Measurements from ENCODE around the gene NHS.
A peak's percentile ranks its signal among the peaks of the same experiment; 100 is the strongest.

Gene NHS

DNA sequence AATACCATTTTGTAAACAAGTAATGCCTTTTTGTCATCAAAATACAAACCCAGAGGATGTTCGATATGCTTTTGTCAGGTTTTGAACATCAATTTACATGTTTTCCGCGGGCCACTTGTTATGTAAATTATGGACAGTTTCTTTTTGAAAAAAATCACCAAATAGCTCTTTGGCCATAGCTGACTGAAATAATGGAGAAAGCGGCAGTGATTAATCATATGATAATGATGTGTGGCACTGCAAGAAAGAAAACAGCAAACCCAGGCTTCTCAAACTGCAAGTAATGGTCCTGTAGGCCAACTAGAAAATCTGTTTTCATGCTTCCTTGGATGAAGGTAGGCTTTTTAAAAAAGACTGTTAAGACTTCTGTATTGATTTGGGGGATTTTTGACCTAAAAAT lies 346.7 kb downstream of the NHS start:
- H3K4me3 ChIP-seq (ENCODE audit: low read length) = no peak overlapping the region
- DNase-seq (ENCODE audit: low read depth) = no peak
- TF ChIP-seq, protein P1, sequence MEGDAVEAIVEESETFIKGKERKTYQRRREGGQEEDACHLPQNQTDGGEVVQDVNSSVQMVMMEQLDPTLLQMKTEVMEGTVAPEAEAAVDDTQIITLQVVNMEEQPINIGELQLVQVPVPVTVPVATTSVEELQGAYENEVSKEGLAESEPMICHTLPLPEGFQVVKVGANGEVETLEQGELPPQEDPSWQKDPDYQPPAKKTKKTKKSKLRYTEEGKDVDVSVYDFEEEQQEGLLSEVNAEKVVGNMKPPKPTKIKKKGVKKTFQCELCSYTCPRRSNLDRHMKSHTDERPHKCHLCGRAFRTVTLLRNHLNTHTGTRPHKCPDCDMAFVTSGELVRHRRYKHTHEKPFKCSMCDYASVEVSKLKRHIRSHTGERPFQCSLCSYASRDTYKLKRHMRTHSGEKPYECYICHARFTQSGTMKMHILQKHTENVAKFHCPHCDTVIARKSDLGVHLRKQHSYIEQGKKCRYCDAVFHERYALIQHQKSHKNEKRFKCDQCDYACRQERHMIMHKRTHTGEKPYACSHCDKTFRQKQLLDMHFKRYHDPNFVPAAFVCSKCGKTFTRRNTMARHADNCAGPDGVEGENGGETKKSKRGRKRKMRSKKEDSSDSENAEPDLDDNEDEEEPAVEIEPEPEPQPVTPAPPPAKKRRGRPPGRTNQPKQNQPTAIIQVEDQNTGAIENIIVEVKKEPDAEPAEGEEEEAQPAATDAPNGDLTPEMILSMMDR (IDR thresholded peaks at IDR 0.05; ENCODE audit: insufficient read depth, low read depth, low read length, missing control alignments) = no peak

DNA sequence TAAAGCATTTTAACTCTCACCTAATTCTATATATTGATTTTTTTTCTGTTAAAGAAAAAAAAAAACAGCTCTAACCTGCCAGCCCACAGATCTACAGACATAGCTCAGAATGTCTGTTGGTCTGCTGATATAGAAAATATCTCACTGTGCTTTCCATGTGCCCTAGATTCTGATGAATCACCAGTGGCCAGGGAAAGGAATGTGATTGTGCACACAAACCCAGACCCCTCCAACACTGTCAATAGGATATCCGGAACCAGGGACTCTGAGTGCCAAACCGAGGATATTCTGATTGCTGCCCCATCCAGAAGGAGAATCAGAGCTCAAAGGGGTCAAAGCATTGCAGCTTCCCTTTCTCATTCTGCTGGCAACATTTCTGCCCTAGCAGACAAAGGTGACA lies 350.2 kb downstream of the NHS start:
- TF ChIP-seq, protein P1 (IDR thresholded peaks at IDR 0.05; ENCODE audit: insufficient read depth, low read depth, low read length, missing control alignments) = no peak
- no peak overlapping the region for H3K4me3 ChIP-seq (ENCODE audit: low read length)
- DNase-seq (ENCODE audit: low read depth) = no peak

DNA sequence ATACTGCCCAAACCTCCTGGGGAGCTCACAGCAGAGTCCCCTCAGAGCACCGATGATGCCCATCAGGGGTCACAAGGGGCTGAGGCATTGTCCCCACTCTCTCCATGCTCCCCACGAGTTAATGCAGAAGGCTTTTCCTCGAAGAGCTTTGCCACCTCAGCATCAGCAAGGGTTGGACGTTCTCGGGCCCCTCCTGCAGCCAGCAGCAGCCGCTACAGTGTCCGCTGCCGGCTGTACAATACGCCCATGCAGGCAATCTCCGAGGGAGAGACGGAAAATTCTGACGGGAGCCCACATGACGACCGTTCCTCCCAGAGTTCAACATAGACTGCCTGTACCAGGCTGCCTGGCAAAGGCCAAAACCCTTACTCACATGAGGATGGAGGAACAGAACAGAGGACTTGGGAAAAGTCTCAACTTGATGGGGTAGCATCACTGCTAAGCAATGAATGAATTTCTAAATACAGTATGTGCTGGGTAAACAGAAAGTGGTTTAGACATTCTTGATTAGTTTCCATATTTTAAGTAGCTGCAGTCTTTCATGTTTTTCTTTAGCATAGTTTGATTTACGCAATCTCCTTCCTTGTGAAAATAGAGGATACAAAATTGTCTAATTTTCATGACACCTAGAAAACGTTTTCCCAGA lies 357.3 kb downstream of the NHS start:
- TF ChIP-seq, protein P1 (IDR thresholded peaks at IDR 0.05; ENCODE audit: insufficient read depth, low read depth, low read length, missing control alignments) = no peak
- peak; percentile 34 for DNase-seq (ENCODE audit: low read depth)
- no peak overlapping the region for H3K4me3 ChIP-seq (ENCODE audit: low read length)

DNA sequence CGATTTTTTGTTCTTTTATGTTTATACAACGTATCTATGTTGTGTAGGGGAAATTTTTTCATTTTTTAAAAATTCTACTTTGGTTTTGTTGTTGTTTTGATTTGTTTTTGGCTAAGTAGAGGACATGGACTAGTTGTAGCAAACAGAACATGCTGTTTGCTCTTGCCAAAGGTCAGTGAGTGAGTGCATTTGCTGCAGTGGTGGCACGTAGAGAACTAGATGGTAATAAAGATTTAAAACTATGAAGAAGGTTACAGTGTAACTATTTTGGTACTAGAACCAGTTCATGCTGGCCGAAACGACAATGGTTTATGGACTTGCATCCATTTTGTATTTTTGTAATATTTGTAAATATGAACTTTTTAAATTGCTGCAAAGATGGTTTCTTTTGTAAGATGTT lies 360.4 kb downstream of the NHS start:
- TF ChIP-seq, protein P1 (IDR thresholded peaks at IDR 0.05; ENCODE audit: insufficient read depth, low read depth, low read length, missing control alignments) = no peak
- DNase-seq (ENCODE audit: low read depth) = no peak
- no peak overlapping the region for H3K4me3 ChIP-seq (ENCODE audit: low read length)

DNA sequence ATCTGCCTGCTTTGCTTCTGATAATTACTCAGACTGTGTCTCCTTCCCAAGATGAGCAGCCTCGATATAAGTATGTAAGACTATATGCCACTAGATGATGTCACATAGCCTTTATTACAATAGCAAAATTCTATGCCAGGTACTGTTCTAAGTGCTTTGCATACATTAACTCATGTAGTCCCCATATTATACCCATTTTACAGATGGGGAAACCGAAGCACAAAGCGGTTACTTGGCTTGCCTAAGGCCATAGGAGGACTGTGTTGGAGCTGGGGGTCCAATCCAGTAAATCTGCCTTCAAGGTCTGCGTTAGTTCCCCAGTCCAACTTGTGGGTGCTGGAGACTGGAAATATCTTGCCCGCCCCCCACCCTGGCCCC lies 361.5 kb downstream of the NHS start:
- H3K4me3 ChIP-seq (ENCODE audit: low read length) = peak overlapping the region; percentile 43
- TF ChIP-seq, protein P1 (IDR thresholded peaks at IDR 0.05; ENCODE audit: insufficient read depth, low read depth, low read length, missing control alignments) = no peak
- DNase-seq (ENCODE audit: low read depth) = peak; percentile 1

DNA sequence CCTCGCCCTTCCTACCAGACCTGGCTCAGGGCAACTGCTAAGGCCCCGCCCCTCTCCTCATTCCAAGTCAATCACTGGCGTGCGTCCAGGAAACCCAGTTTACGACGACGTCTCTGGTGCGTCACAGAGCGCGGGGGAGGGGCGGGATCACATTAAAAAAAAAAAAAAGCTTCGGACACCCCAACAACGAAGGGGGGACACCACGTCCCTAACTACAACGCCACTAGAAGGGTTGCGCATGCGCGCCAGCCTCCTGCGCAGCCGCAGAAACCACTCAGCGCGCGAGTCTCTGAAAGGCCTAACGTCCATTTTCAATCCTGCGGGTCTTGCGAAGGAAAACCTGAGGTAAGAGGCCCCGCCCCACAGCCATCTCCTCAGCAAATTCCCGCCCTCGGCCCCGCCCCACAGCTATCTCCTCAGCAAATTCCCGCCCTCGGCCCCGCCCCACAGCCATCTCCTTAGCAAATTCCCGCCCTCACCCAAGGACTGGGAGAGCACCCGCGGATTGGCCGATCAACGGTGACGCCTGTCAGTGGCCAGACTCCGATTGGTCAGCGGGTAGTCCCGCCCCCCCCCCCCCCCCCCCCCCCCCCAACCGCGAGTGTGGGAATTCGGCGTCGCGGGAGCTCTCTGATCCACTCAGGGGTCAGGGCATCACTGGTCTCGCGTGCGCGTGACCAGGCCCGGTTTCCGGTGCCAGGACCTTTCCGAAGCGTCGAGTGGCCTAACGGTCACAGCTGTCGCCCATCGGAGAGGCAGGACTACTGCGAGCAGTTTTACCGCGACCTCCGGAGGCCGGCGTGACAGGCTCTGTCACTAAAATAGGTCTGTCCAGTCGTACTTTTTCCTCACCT lies 362.1 kb downstream of the NHS start, which contains the start of gene SCML1:
Gene SCML1, plus strand, starts transcription at position 638 of the 854 bp plus-strand sequence. CDS start 6,694 bp downstream, outside the sequence.
- DNase-seq (ENCODE audit: low read depth) = peak; percentile 96
- TF ChIP-seq, protein P1 (IDR thresholded peaks at IDR 0.05; ENCODE audit: insufficient read depth, low read depth, low read length, missing control alignments) = no peak
- H3K4me3 ChIP-seq (ENCODE audit: low read length) = peak within 1 kb of the TSS; percentile 72

All from epithelial cell of esophagus (primary cell).